ENCODE data around the gene LUC7L3. TPM values are rescaled to one million over a fixed set of nuclear protein-coding genes. Genes with fewer than 3 reads are reported as not detected.

Gene LUC7L3
- total RNA-seq, 1 experiment from 2014 or later: 154 TPM

- H2BK120ac ChIP-seq (ENCODE audit: low read depth, low read length, poor library complexity, severe bottlenecking): no peak overlapping the region
- H3K27ac Mint-ChIP-seq: peak overlapping the region in 1 of 3 experiments; percentile 25; a peak in 2 of 7 replicates
- H3K9ac ChIP-seq (ENCODE audit: extremely low read depth, insufficient read length, low read length): no peak overlapping the region
- no peak overlapping the region for H2BK12ac ChIP-seq (ENCODE audit: insufficient read length, low read depth, low read length)
- H3K18ac ChIP-seq (ENCODE audit: insufficient read length, low read depth, low read length): no peak overlapping the region
- no peaks in the 10 kb centered on the region for H3K9me3 ChIP-seq (ENCODE audit: control insufficient read depth, low read depth, low read length)
- no peak for TF ChIP-seq CTCF (conservative IDR thresholded peaks at IDR 0.05)
- H3K4me3 Mint-ChIP-seq: no peak overlapping the region
- H4K5ac ChIP-seq (ENCODE audit: insufficient read length, low read depth, low read length): no peak overlapping the region
- WGBS (ENCODE audit: extremely low coverage, insufficient read length, low lambda C conversion rate): no CpG with 5 or more reads among the region's 9 CpGs
- H2BK5ac ChIP-seq (ENCODE audit: insufficient read length, low read length): no peak overlapping the region
- no peak overlapping the region for H4K8ac ChIP-seq (replicated peaks; ENCODE audit: insufficient read length, low read depth, low read length)
- H4K91ac ChIP-seq (ENCODE audit: insufficient read length, low read depth, low read length): no peak overlapping the region
- H2AFZ ChIP-seq (ENCODE audit: low read length): no peak overlapping the region
- no peak for DNase-seq
- H3K23me2 ChIP-seq (ENCODE audit: insufficient read length, low read depth, low read length, poor library complexity, severe bottlenecking): no peaks in the 10 kb centered on the region
- H3K27me3 ChIP-seq (ENCODE audit: insufficient read depth, low read length): no peaks in the 10 kb centered on the region
- no peaks in the 10 kb centered on the region for H3K4me1 ChIP-seq (ENCODE audit: insufficient read depth, low read length)
- H2BK15ac ChIP-seq (ENCODE audit: low read depth, low read length): no peak overlapping the region
- no peak overlapping the region for H2AK5ac ChIP-seq (ENCODE audit: insufficient read length, low read length)
- no peak overlapping the region for H3K4me2 ChIP-seq (ENCODE audit: insufficient read depth, insufficient read length, low read length)
- H3K4me1 Mint-ChIP-seq: peaks cover 27 to 39% of the 10 kb centered on the region in 2 experiments
- H3K14ac ChIP-seq (ENCODE audit: insufficient read depth, low read length): no peak overlapping the region
- H3K56ac ChIP-seq (ENCODE audit: insufficient read length, low read depth, low read length): no peak overlapping the region
- H3K79me1 ChIP-seq (ENCODE audit: insufficient read depth, low read depth, low read length, poor library complexity, severe bottlenecking): no peaks in the 10 kb centered on the region
- peaks cover 9 to 34% (median 29%) of the 10 kb centered on the region in 3 experiments; a peak in 6 of 7 replicates for H3K36me3 Mint-ChIP-seq (ENCODE audit: insufficient read depth in 1 of 3, low read depth in 3 of 3)
- no peak overlapping the region for H3K4ac ChIP-seq (ENCODE audit: low read depth, low read length)
- no peaks in the 10 kb centered on the region for H3K9me3 Mint-ChIP-seq
- H3K79me2 ChIP-seq (ENCODE audit: insufficient read depth, low read length): no peaks in the 10 kb centered on the region
- H3K27me3 Mint-ChIP-seq (ENCODE audit: low read depth): no peaks in the 10 kb centered on the region
- no peak overlapping the region for H3K23ac ChIP-seq (ENCODE audit: insufficient read length, low read depth, low read length)
- no peak overlapping the region for H3K27ac ChIP-seq (ENCODE audit: insufficient read length, low read depth, low read length)
- no peaks in the 10 kb centered on the region for H4K20me1 ChIP-seq (ENCODE audit: control insufficient read depth, insufficient read depth, insufficient read length)
- H2BK20ac ChIP-seq (ENCODE audit: low read depth, low read length, poor library complexity, severe bottlenecking): no peak overlapping the region
- H3T11ph ChIP-seq (ENCODE audit: low read length): no peak overlapping the region
These were observed 28.4 kb upstream of the LUC7L3 start for GRCh38 chr17:50690887-50691549.
